GM18873 (cell line): ENCODE results near the gene CTBP2.

Experiments used
- ATAC-seq: cut with Tn5 transposase; IDR thresholded peaks from one replicate; pipeline ENCODE4 v1.9.1; 2021; ENCODE audit warnings: mild to moderate bottlenecking, moderate library complexity, moderate number of reproducible peaks; ENCODE audit not compliant: unreplicated experiment, low FRiP score

Gene CTBP2

GRCh38 chr10:125129076-125129458 lies 31.3 kb downstream of the CTBP2 start:
- no peak for ATAC-seq

- ATAC-seq, result no peak
Observed at GRCh38 chr10:125128397-125129075, 31.8 kb downstream of the CTBP2 start.

- no peak for ATAC-seq
Observed at GRCh38 chr10:125127986-125128385, 32.4 kb downstream of the CTBP2 start.

GRCh38 chr10:125127110-125127509 lies 33.3 kb downstream of the CTBP2 start:
- no peak for ATAC-seq

DNA sequence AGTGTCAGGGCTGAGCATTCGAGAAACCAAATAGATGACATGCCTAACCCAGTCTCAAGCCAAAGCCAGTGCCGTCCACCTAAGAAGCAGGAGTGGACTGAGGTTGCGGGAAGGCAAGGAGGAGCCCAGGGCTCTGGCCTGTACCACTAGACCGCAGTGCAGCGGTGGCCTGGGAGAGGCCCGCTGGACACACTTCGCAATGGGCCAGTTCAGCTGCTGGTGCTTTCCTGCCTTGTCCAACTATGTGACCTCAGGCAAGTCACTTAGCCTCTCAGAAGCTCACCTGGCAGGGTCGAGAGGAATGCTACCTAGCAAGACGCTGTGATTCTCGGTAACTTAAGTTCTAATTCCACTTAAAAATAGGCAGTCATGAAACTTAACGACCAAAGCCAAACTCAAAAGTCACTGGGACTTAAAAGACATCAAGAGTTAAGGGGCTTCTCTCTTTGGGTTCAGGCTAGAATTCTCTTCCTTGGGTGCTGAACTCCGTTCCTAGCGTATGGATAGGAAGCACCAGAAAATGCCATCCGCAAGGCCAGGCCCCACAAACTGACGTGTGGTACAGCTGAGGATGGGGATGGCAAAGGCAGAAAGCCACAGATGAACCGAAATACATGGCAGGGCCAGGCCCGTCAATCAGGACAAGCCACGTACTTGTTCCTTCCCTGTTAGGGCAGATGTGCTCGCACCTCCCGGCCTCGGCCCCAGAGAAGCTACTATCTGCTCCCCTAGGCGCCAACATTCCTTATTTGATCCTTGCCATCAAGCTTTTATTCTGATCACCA lies 34.2 kb downstream of the CTBP2 start:
- ATAC-seq, result no peak

- no peak for ATAC-seq
Observed at GRCh38 chr10:125124907-125125306, 35.5 kb downstream of the CTBP2 start.

DNA sequence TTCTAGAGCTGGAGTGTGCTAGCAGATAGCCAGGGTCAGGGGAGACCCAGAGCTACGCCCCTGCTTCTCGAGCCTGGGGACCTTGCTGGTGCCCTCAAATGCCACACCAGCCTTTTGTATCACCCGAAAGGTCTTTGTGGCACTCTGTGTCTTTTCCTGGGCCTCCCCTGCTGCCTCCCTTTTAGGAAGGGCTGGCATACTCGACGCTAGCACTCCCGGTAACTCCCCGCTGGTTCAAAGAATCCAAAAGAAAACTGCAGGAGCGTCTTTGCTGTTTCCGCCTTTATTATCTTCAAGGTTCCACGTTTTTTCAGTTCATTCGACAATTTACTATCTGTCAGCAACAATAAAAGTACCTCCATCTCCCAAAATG lies 36.3 kb downstream of the CTBP2 start:
- ATAC-seq, result no peak

DNA sequence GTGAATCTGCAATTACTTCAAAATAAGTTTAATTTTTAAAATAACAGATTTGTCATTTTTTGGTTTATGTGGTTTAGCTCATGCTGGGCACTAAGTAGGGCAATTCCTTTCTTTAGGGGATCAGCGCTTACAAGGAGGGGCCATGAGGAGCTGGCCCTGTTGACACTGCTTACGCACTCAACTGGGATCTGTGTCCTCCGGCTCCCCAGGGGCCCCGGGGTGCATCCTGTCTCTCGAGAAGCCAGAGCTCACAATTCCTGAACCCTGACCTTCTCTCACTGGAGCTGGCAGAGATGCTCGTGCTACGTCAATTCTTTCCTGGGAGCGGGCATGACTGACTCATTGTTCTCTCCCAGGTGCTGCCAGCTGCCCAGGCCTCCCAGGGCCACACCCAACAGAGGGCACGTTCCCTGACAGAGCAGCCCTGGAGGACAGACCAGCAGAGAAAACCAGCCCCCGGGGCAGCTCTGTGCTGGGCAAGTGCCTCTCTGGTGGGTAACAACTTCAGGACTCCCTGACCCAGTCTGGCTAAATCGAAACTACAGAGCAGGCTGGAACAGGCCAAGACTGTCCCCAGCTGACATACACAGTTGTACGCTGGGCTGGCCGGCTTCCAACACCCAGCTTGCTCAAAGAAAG lies 36.8 kb downstream of the CTBP2 start:
- ATAC-seq, result no peak

GRCh38 chr10:125122566-125122965 lies 37.8 kb downstream of the CTBP2 start:
- no peak for ATAC-seq

DNA sequence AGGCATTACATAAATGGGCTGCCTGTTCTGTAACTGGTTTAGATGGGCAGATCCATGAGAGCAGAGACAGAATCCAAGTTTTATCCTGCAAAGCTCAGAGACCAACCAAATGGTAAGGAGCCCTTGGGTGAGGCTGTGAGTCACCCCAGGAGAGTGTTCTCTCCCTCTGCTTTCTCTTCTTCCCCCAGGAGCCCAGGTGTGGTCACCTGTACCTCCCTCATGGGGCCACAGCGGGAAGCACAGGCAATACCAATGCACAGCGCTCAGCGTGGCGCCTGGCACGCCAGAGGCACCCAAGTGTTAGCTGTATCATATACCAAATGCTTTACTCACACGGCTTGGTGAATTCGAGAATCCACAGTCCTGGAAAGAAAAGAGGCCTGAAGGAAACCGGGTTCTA lies 39.4 kb downstream of the CTBP2 start:
- no peak for ATAC-seq

GRCh38 chr10:125120053-125120710 lies 40.2 kb downstream of the CTBP2 start:
- no peak for ATAC-seq

DNA sequence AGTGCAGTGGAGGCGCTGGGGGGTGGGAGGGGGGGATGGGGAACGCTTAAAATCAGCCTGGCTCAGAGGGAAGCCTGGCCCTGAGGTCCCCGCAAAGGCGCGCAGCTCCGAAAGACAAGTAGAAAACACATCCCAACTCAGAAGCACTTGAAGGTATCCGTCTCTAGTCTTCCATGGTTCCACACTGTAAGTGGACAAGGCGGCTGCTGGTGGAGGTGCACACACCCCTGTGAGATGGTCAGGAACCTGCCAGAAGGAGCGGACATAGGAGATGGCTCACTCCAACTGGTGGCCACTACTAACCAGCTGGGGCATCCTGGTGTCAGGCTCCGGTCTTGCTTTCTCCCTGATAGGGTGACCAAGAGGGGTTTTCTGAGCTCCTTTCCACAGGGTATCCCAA lies 41.7 kb downstream of the CTBP2 start:
- ATAC-seq, result no peak

GRCh38 chr10:125118011-125118611 lies 42.3 kb downstream of the CTBP2 start:
- no peak for ATAC-seq

DNA sequence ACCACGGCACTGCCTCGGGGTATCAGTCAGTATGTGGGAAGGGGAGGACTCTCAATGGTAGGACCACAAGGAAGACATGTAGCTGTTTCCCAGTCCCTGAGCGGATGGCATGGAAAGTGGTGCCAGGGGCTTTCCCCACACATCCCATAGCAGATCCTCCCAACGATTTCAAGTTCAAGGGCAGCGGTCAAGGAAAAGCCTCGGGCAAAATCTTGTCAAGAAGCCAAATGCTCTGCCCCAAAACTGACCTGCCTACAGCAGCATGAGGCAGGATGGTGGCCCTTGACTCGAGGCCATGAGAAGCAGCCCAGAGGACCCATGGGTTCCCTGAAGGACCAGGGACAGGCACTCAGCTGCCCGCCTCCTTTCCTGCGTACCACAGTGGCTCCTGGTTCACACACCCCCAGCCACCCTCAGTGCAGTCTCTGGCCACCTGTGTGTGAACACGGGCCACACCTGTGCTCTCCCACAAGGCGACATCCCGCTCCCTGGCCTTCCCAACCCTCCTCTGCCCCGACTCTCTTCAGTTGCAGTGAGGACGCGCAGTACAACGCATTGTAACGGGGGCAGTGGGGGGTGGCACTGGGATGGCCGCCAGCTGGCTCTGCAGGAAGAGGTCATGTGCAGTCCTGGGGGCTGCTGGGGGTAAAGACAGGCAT lies 43.6 kb downstream of the CTBP2 start:
- ATAC-seq, result no peak

DNA sequence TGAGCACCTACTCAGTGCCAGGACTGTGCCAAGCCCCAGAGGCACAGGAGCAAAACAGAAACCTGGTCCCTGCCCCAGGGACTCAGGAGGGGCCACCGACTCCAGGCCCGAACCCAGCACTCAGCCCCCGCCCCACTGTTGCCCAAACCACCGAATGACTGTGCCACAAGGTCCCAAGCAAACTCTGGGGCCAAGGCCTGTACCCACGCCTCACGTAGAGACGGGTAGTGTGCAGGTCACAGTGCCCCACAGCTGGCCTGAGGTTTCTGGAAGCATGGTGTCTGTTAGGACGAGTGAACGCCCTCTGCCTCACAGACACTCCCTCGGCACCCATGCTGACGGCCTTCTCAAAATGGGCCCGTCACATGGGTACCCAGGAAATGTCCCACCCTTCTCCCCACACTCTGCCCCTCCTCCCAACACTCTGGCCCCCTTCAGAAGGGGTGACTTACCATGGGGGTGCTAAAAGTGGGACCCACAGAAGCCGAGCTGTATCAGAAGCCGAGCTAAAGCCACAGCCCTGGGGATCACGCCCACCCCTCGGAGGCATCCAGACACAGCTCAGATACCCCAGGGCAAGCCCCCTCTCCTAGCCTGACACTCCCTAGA lies 44.2 kb downstream of the CTBP2 start:
- no peak for ATAC-seq

DNA sequence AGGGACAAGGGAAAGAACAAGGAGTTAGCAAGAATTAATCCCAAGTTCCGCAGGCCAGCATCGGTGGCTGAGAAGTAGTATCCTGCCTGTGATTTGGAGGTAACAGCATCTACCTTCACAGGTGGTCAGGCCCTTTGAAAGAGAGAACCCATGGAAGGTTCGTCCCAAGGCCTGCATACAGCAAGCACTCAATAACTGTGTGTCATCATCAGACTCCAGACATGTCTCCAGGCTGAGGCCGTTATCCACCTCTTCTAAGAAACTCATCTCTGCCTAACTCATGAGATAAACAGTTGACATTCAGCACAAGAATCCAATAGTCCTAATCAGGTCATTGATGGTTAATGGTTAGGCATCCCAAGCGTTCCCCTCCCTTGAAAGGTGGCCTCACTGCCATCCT lies 45.0 kb downstream of the CTBP2 start:
- no peak for ATAC-seq

GRCh38 chr10:125114761-125115391 lies 45.5 kb downstream of the CTBP2 start:
- no peak for ATAC-seq

DNA sequence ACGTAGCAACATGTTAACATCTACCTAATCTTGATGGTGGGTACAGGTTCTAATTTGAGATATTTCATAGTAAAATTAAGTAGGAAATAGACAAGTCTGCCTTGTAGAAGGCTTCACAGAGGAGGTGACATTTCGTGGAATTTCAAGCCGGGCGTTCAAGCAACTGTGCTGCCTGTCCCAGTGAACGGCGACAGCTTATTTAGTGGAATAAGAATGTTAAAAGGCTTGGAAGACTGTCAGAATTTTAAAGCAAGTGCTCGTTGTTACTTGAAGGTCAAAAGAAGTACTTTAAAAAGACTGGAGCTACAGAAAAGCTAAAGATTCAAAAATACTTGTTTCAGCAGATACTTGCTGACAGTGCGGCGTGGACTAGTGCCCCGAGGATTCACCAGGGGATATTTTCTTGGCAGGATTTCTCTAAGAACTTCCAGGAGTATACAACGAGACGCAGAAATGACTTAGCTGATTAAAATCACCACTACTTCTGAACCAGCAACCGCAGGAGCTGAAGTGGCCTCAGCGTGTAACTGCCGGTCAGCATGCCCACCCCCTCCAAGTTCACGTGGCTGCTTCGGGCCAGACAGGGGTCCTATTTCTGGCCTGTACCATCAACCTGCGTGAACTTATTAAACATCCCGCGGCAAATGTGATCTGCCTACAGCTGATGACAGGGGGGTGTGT lies 46.5 kb downstream of the CTBP2 start:
- no peak for ATAC-seq
